GM12874 (cell line): ENCODE results near the gene HOXC12.

Experiments
- CTCF ChIP-seq: IDR thresholded peaks from 2 replicates; pipeline ENCODE4 v1.5.1; 2011; ENCODE audit warnings: low read depth, mild to moderate bottlenecking, control low read depth, low read length, moderate library complexity; ENCODE audit not compliant: insufficient read depth

The HOXC12 gene

GRCh38 chr12:54005853-54006558 is 51.3 kb downstream of the HOXC12 start:
- TF ChIP-seq CTCF = peak; percentile 85

- no peak for TF ChIP-seq CTCF
Measured at GRCh38 chr12:54006559-54007220, 52.0 kb downstream of the HOXC12 start.

GRCh38 chr12:54007538-54008259 is 53.0 kb downstream of the HOXC12 start:
- no peak for TF ChIP-seq CTCF

GRCh38 chr12:54008260-54008552 is 53.5 kb downstream of the HOXC12 start:
- TF ChIP-seq CTCF = no peak
